ENCODE data around the gene INPPL1.
"Not testable (repeated sequence)": the region's sequence is repeated elsewhere in the genome, so short reads cannot be mapped to it uniquely, and the experiment has no call there.

Gene INPPL1

DNA sequence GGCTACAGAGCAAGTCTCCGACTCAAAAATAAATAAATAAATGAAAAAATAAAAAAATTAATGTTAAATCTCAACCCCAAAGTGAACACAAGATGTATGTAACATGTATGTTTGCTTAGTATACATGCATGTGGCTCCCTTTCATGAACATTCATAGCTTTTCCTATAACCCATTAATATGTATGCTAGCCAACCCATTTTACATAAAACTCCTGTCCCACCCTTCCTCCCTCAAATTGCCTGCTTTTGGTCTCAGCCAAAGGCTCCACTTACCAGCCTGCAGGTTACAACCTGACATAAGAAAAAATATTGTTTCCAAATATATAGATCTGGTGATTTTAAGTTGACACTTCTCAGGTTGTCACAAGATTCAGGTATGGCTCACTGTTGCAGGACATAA lies 36.3 kb upstream of the INPPL1 start:
- H3K4me3 ChIP-seq (ENCODE audit: low read depth, low read length) = no peak overlapping the region
- TF ChIP-seq MYC (IDR thresholded peaks at IDR 0.05; ENCODE audit: low read depth, low read length) (no peak), POLR2A (IDR thresholded peaks at IDR 0.05; ENCODE audit: extremely low read depth, insufficient read length) (no peak)
- TF ChIP-seq, protein P1, sequence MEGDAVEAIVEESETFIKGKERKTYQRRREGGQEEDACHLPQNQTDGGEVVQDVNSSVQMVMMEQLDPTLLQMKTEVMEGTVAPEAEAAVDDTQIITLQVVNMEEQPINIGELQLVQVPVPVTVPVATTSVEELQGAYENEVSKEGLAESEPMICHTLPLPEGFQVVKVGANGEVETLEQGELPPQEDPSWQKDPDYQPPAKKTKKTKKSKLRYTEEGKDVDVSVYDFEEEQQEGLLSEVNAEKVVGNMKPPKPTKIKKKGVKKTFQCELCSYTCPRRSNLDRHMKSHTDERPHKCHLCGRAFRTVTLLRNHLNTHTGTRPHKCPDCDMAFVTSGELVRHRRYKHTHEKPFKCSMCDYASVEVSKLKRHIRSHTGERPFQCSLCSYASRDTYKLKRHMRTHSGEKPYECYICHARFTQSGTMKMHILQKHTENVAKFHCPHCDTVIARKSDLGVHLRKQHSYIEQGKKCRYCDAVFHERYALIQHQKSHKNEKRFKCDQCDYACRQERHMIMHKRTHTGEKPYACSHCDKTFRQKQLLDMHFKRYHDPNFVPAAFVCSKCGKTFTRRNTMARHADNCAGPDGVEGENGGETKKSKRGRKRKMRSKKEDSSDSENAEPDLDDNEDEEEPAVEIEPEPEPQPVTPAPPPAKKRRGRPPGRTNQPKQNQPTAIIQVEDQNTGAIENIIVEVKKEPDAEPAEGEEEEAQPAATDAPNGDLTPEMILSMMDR (IDR thresholded peaks at IDR 0.05; ENCODE audit: low read depth, low read length) = no peak
- TF ChIP-seq, protein P2, sequence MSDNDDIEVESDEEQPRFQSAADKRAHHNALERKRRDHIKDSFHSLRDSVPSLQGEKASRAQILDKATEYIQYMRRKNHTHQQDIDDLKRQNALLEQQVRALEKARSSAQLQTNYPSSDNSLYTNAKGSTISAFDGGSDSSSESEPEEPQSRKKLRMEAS (IDR thresholded peaks at IDR 0.05; ENCODE audit: low read depth, low read length) = no peak
- no peak for DNase-seq (ENCODE audit: low read depth)

DNA sequence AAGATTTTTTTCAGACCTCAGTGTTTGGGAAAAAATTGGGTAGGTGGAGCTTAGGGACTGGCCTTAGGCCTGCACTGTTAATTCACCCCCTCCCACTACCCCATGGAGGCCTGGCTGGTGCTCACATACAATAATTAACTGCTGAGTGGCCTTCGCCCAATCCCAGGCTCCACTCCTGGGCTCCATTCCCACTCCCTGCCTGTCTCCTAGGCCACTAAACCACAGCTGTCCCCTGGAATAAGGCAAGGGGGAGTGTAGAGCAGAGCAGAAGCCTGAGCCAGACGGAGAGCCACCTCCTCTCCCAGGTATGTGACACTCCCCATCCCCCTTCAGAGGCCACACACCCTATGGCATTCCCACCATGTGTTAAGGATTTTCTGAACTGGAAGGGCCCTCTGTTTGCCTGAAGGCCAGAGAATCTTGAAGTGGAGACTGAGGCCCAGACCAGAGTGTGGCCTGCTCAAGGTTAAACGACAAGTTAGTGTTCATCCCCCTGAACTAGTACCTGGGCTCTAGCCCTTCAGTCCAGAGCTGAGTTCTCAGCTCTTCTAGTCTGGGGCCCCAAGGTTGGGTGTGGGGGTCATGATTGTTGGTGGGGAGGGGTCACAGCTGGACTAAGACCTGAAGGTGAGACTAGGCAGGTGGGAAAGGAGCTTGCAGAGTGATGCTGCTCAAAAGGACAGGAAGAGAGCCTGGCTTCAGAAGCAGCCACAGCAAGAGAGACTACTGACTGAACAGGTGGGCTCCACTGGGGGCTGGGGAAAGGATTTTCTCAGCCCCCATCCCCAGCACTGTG lies 34.9 kb upstream of the INPPL1 start:
- H3K4me3 ChIP-seq (ENCODE audit: low read depth, low read length) = no peak overlapping the region
- no peak for DNase-seq (ENCODE audit: low read depth)
- TF ChIP-seq MYC (IDR thresholded peaks at IDR 0.05; ENCODE audit: low read depth, low read length) (no peak), POLR2A (IDR thresholded peaks at IDR 0.05; ENCODE audit: extremely low read depth, insufficient read length) (no peak)
- TF ChIP-seq, protein P2 (IDR thresholded peaks at IDR 0.05; ENCODE audit: low read depth, low read length) = no peak
- TF ChIP-seq, protein P1 (IDR thresholded peaks at IDR 0.05; ENCODE audit: low read depth, low read length) = no peak

DNA sequence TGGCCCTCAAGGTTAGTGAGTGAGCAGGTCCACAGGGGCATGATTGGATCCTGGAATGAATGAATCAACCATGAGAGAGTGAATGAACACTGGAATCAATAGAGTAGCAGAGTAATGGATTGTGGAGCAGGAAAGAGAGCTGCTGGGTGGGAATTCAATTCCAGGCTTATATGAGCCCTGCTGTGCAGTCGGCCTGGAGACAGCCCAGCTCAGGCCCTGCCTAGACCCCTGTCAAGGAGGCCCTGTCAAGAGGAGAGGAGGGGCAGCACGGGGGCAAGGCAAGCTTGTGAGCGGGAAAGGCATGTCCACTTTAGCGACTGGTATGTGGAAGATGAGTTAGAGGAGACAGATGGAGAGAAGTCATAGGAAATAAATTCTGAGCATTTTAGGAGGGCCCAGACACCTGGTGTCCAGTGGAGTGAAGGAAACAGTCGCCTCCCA lies 33.9 kb upstream of the INPPL1 start:
- no peak for DNase-seq (ENCODE audit: low read depth)
- TF ChIP-seq, protein P2 (IDR thresholded peaks at IDR 0.05; ENCODE audit: low read depth, low read length) = no peak
- TF ChIP-seq MYC (IDR thresholded peaks at IDR 0.05; ENCODE audit: low read depth, low read length) = no peak
- TF ChIP-seq POLR2A (IDR thresholded peaks at IDR 0.05; ENCODE audit: extremely low read depth, insufficient read length) = no peak
- TF ChIP-seq, protein P1 (IDR thresholded peaks at IDR 0.05; ENCODE audit: low read depth, low read length) = no peak
- H3K4me3 ChIP-seq (ENCODE audit: low read depth, low read length) = no peak overlapping the region

DNA sequence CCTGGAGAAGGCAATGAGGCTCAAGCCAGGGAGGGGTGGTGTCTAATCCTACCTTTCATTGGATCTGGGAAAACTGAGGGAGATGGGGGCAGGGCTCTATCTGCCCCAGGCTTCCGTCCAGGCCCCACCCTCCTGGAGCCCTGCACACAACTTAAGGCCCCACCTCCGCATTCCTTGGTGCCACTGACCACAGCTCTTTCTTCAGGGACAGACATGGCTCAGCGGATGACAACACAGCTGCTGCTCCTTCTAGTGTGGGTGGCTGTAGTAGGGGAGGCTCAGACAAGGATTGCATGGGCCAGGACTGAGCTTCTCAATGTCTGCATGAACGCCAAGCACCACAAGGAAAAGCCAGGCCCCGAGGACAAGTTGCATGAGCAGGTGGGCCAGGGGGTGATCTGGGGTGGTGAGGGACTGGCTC lies 32.6 kb upstream of the INPPL1 start, which contains the start of gene FOLR1:
TSS of gene FOLR1 (plus strand) at position 180 of the 421 bp plus-strand sequence. CDS start at position 214, 34 bp downstream.
- no peak for TF ChIP-seq POLR2A (IDR thresholded peaks at IDR 0.05; ENCODE audit: extremely low read depth, insufficient read length)
- TF ChIP-seq, protein P2 (IDR thresholded peaks at IDR 0.05; ENCODE audit: low read depth, low read length) = no peak
- H3K4me3 ChIP-seq (ENCODE audit: low read depth, low read length) = no peak within 1 kb of the TSS
- DNase-seq (ENCODE audit: low read depth) = no peak

DNA sequence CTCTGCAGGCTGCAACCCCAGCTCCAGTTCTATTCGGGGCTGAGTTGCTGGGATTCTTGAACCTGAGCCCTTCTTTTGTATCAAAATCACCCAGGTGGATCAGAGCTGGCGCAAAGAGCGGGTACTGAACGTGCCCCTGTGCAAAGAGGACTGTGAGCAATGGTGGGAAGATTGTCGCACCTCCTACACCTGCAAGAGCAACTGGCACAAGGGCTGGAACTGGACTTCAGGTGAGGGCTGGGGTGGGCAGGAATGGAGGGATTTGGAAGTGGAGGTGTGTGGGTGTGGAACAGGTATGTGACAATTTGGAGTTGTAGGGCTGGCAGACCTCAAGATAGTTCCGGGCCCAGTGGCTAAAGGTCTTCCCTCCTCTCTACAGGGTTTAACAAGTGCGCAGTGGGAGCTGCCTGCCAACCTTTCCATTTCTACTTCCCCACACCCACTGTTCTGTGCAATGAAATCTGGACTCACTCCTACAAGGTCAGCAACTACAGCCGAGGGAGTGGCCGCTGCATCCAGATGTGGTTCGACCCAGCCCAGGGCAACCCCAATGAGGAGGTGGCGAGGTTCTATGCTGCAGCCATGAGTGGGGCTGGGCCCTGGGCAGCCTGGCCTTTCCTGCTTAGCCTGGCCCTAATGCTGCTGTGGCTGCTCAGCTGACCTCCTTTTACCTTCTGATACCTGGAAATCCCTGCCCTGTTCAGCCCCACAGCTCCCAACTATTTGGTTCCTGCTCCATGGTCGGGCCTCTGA lies 28.9 kb upstream of the INPPL1 start:
- DNase-seq (ENCODE audit: low read depth) = no peak
- no peak overlapping the region for H3K4me3 ChIP-seq (ENCODE audit: low read depth, low read length)
- TF ChIP-seq MYC (IDR thresholded peaks at IDR 0.05; ENCODE audit: low read depth, low read length) = no peak
- no peak for TF ChIP-seq POLR2A (IDR thresholded peaks at IDR 0.05; ENCODE audit: extremely low read depth, insufficient read length)
- TF ChIP-seq, protein P1 (IDR thresholded peaks at IDR 0.05; ENCODE audit: low read depth, low read length) = no peak
- TF ChIP-seq, protein P2 (IDR thresholded peaks at IDR 0.05; ENCODE audit: low read depth, low read length) = no peak

DNA sequence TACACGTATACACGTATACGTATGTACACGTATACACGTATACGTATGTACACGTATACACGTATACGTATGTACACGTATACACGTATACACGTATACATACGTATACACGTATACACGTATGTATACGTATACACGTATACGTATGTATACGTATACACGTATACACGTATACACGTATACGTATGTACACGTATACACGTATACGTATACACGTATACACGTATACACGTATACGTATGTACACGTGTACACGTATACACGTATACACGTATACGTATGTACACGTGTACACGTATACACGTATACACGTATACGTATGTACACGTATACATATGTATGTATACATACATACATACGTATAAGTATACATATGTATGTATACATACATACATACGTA lies 23.1 kb upstream of the INPPL1 start:
- not testable (repeated sequence) for H3K4me3 ChIP-seq (ENCODE audit: low read depth, low read length); DNase-seq (ENCODE audit: low read depth)

All from NB4 (cell line).